Activated CD4-positive, CD25-positive, alpha-beta regulatory T cell treated with anti-CD3 and anti-CD28 coated beads, Interleukin-2, amount 50 U/mL, for 72 hours (primary cell): ENCODE results near the gene YTHDF1.

ENCODE experiments used
- DNase-seq: peaks from one replicate; pipeline ENCODE4 v3.0.0; 2021

The YTHDF1 gene

DNA sequence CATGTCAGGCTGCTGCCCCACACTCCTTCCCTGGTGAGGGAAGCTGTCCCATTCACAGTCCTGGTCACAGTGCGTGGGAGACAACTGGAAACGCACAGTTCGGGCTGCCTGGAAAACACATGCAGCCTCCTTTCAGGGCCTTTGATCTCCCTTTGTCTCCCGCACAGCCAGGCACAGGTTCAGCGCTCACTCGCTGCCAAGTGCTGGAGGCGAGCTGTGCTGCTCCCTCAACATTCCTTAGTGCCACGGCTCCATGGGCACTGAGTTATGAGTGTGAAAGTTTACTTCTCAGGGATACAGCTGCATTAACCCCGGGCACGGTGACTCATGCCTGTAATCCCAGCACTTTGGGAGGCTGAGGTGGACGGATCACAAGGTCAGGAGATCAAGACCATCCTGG is 9.1 kb downstream of the YTHDF1 start:
- DNase-seq: no peak

DNA sequence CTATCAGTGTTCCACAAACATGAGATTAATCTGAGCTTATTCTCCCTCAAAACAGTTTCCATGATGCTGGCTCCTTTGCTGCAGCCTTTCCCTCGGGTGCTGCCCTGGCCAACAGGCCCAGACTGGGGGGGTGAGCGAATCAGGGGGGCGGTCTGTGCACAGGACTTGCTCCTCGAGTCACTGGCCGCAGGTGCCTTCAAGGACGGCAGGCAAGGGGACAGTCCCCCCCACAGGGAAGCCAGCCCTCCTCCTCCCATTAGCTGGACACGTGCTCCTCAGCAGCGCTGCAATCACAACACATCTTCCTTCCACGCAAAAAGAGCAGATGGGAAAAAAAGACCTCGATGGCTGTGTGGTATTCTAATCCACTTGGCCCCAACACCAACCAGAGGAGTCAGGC is 10.0 kb downstream of the YTHDF1 start:
- DNase-seq: no peak

GRCh38 chr20:63204362-63204761 is 11.6 kb downstream of the YTHDF1 start:
- DNase-seq: no peak

DNA sequence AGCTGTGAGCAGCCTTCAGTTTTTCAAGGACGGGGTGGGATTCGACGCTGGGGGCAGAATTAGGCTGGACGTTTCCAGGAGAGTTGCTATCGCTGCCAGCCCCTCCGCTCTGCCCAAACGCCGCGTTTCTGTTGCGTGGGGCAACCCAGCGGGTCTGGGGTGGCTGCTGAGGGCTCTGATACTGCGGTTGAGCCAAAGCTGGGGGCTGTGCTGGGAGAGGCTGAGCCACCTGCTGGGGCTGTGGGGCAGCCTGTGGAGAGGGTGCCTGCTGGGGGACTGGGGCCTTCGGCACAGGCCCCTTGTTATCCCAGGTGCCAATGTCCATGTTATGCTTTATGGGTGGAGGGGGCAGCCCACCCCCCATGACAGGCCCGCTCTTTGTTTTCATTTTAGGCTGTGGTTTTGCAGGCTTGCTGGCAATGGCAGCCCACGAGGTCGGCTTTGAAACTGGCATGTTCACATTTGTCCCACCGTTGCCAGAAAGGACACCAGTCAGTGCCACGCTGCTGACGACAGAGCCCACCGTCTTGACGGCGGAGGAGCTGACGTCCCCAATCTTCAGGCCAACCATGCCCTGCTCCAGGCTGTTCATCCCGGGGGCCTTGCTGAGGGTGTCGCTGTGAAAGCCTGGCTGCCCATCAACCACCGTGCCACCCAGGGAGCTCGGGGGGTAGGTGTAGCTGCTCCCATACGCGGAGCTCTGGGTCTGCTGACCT is 13.0 kb downstream of the YTHDF1 start:
- no peak for DNase-seq

DNA sequence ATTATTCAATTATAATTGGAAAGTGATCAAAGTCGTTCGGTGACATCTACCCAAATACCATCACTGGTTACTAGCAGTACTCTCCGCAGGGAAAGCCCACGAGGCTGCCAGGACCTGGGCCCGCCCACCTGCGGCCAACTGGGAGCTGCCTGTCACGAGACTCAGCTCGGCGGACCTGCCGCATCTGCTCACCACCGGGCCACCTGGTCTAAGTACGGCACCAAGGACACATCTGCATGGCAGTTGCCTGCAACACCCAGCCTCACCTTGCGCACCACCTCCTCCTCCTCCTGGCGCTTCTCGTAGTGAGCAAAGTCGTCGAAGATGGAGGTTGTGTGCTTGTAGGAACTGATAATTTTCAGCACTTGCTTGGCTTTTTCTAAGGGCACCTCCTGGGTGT is 13.9 kb downstream of the YTHDF1 start:
- DNase-seq: no peak

DNA sequence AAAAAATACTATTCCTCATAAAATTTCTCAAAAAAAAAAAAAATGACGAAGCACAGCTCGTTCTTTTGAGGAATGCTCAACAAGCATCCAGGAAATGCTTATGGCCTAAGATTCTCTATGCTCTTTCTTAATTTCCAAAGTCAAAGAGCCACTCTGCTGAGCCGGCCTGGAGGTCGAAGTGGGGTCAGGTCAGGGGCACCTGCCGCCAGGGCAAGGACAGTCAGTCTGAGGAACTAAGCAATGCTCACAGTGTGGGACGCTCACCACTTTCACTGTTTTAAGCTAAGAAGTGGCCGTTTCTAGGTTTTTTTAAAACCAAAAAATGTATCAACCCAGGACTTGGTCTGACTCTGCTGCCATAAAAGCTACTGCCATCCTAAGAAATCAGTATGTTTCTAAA is 17.3 kb downstream of the YTHDF1 start:
- no peak for DNase-seq

GRCh38 chr20:63196768-63197470 is 19.0 kb downstream of the YTHDF1 start:
- DNase-seq: no peak

DNA sequence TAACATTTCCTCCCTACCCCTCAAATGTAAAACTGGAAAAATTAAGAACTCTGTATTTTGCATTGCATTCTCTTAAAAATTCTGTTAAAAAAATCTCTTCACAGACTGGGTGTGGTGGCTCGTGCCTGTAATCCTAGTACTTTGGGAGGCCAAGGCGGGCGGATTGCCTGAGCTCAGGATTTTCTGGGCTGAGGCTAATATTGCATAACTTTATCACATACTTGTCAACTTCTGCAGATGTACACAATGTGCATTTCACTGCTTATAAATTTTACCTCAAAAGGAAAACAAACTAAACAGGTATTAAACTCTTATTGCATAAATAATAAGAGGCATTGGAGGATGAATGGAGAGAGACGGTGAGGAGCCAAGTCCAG is 21.1 kb downstream of the YTHDF1 start:
- no peak for DNase-seq

GRCh38 chr20:63194007-63194796 is 21.7 kb downstream of the YTHDF1 start:
- DNase-seq: no peak

DNA sequence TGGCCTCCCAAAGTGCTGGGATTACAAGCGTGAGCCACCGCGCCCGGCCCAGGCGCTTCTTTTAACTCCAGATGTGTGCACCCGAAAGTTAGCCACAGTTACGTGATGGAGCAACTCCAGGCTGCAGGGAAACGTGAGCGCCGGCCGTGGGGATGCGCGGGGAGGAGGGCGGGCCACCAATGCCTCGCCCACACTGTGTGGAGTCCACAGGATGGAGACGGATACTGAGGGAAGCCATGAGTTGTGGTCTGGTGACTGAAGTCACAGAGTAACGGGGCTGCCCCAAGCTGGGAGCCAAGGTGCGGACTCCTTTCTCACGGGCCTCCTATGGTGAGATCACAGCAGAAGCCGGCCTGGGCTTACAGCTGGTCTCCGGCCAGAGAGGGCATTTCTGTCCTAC is 23.2 kb downstream of the YTHDF1 start:
- no peak for DNase-seq

DNA sequence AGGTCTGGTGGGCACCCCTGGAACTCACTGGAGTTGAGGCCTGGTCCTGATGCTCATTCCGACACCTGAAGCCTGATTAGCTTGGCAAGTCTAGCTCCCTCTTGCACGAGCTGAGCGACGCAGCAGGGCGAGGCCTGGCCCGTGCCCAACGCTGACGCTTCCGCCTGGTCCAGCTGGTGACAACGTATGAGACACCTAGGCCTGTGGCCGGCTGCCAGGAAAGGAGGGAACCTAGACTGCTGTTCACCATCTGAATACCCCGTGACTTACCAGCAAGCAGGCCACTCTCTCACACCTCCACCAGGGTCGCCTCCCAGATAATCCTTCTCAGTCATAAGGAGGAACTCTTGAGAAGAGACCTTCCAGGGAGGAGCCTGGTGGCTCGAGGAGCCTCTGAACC is 24.5 kb downstream of the YTHDF1 start:
- DNase-seq: no peak

DNA sequence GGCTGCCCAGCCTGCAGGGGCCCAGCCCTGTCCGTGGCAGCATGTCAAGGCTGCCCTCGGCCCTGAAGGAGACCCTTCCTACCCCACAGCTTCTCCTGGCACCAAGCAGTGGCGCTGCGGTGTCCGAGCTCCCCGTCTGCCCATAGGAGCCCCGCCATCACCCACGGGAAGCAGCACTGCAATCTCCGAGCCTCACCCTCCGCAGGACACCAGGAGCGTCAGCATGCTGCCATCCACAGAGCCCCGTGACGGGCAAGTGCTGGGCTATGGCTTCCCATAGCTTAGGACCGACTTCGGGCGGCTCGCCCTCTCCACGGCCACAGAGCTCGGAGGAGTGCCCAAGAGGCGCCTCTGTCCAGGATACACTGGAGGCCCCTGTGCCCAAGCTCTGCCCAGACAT is 25.1 kb downstream of the YTHDF1 start:
- no peak for DNase-seq

DNA sequence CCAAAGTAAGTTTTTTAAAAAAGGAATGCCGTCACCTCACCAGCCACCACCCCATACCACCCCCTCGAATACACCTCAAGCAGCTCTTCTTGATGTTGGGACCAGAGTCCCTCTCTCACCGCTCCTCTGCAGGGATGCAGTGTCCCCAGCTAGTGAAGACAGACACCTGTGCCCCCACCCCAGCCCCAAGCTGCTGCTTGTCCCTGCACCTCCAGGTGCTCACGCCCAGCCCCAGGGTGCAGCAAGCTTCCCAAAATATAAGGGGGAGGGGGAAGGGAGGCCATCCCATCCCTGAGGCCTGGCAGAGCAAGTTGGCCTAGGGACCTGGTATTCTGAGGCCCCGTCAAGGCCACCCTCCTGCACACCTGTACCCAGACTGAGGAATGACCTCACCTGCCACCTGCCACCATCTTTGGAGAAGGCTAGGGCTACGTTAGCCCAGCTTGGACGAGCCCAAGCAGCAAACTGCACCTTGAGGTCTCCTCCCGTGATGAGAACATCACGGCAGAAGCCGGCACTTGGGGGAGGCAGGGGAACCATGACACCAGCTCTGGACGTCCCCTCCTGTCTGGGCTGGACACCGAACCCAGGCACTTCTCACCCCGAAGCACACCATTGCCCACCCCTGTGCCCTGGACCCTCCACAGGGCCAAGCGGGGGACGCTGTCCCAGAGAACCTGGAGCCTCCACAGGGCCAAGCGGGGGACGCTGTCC is 25.9 kb downstream of the YTHDF1 start:
- DNase-seq: no peak

DNA sequence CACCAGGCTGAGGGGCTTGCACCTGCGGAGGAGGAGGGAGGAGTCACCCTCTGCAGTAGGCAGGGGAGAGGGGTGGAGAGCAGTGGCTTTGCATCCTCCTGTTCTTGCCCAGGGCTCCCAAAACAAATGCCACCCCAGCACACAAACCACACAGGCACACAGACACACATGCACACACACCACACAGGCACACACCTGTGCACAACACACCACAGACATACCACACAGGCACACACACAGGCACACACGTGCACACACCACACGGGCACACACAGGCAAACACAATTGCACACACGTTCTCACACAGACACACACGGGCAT is 26.6 kb downstream of the YTHDF1 start:
- no peak for DNase-seq

- no peak for DNase-seq
These were observed 27.1 kb downstream of the YTHDF1 start for GRCh38 chr20:63188641-63189321.

- DNase-seq: no peak
These were observed 27.8 kb downstream of the YTHDF1 start for GRCh38 chr20:63188159-63188442.

DNA sequence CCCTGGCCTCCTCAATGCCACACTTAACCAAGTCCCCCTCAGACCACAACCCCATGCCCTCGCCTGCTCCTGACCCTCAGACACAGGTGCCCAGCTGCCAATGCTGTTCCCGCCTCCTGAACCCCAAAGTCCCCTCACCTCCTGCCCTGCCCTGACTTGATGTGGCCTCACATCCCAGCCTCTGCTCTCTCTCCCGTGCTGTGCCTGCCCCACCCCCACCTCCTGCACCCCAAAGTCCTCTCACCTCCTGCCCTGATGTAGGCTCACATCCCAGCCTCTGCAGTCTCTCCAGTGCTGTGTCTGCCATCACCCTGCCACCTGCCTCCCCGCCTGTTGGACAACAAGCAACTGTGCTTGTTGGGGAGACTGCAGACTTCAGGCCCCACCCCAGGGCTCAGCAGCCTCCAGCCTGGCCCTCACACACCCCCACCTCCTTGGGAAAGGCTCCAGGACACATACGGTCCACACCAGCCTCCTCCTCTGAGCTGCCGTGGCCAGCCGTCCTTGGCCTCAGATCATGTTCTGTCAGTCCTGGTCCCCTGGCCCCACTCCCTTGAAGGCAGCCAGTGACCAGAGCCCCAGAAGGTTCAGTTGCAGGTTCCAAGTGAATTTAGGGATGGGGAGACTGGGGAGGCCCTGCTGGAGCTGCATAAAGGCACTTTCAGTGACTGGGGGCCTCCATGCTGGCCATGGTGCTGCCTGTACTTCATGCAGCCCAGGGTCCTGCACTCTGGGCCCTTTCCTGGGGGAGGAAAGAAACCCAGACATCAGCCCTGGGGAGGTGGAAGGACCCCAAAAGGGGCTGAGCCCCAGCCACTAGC is 28.4 kb downstream of the YTHDF1 start:
- no peak for DNase-seq

- no peak for DNase-seq
These were observed 29.2 kb downstream of the YTHDF1 start for GRCh38 chr20:63186528-63187316.

- DNase-seq: no peak
These were observed 29.8 kb downstream of the YTHDF1 start for GRCh38 chr20:63186084-63186483.

DNA sequence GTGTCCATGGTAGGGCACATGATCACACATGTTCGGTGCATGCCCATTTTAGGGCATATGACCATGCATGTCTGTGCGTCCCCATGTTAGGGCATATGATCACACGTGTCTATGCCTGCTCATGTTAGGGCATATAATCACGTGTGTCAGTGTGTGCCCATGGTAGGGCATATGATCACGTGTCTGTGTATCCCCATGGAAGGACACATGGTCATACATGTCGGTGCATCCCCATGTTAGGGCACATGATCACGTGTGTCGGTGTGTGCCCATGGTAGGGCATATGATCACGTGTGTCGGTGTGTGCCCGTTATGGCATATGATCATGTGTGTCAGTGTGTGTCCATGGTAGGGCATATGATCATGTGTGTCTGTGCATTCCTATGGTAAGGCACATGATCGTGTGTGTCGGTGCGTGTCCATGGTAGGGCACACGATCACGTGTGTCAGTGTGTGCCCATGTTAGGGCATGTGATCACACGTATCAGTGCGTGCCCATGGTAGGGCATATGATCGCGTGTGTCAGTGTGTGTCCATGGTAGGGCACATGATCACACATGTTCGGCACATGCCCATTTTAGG is 30.6 kb downstream of the YTHDF1 start:
- no peak for DNase-seq
